Osteocyte (in vitro differentiated cells): ENCODE results near the gene ENSA. TPM values are rescaled to one million over a fixed set of nuclear protein-coding genes. Genes with fewer than 3 reads are reported as not detected.
"Not testable (repeated sequence)": the region's sequence is repeated elsewhere in the genome, so short reads cannot be mapped to it uniquely, and the experiment has no call there.

Experiments
- DNase-seq: peaks from one replicate; pipeline ENCODE4 v3.0.0; 2021; ENCODE audit warnings: mixed read lengths; ENCODE audit not compliant: unreplicated experiment; ENCODE audit errors: extremely low spot score
- H3K27ac Mint-ChIP-seq: one replicate; pipeline ENCODE4 v1.8.0; 2021; ENCODE audit warnings: mild to moderate bottlenecking, mixed read lengths; ENCODE audit not compliant: unreplicated experiment
- H3K27me3 Mint-ChIP-seq: one replicate; pipeline ENCODE4 v1.8.0; 2021; ENCODE audit warnings: mixed read lengths; ENCODE audit not compliant: unreplicated experiment
- H3K36me3 Mint-ChIP-seq: one replicate; pipeline ENCODE4 v1.8.0; 2021; ENCODE audit warnings: mixed read lengths; ENCODE audit not compliant: unreplicated experiment
- H3K4me1 Mint-ChIP-seq: one replicate; pipeline ENCODE4 v1.8.0; 2021; ENCODE audit warnings: mixed read lengths; ENCODE audit not compliant: unreplicated experiment
- H3K4me3 Mint-ChIP-seq: one replicate; pipeline ENCODE4 v1.8.0; 2021; ENCODE audit warnings: mild to moderate bottlenecking, moderate library complexity, mixed read lengths; ENCODE audit not compliant: unreplicated experiment
- H3K9me3 Mint-ChIP-seq: one replicate; pipeline ENCODE4 v1.8.0; 2021; ENCODE audit warnings: mixed read lengths; ENCODE audit not compliant: unreplicated experiment
- CTCF ChIP-seq: fragments of 200-600 bp; sonication (generic); IDR thresholded peaks from 2 replicates; pipeline ENCODE4 v1.5.0; 2021; ENCODE audit warnings: antibody characterized with exemption, mild to moderate bottlenecking, moderate library complexity
- total RNA-seq: library from RNA; stranded (reverse); gene quantifications from 2 replicates; pipeline ENCODE4 v1.2.1, GENCODE V29; 2021

The ENSA gene
- total RNA-seq, 1 donor from 2014 or later: 116 TPM

- TF ChIP-seq CTCF: no peak
- DNase-seq: no peak
- H3K4me1 Mint-ChIP-seq: no peaks in the 10 kb centered on the region
- no peaks in the 10 kb centered on the region for H3K9me3 Mint-ChIP-seq
- H3K4me3 Mint-ChIP-seq: no peak overlapping the region
- H3K36me3 Mint-ChIP-seq: peaks cover 12% of the 10 kb centered on the region
- H3K27ac Mint-ChIP-seq: no peak overlapping the region
- no peaks in the 10 kb centered on the region for H3K27me3 Mint-ChIP-seq
Observed at GRCh38 chr1:150642296-150642695, 12.9 kb upstream of the ENSA start.

GRCh38 chr1:150641126-150641815, 11.9 kb upstream of the ENSA start:
- H3K4me3 Mint-ChIP-seq, H3K27ac Mint-ChIP-seq, H3K9me3 Mint-ChIP-seq, H3K27me3 Mint-ChIP-seq, H3K4me1 Mint-ChIP-seq, H3K36me3 Mint-ChIP-seq, DNase-seq: not testable (repeated sequence)

- DNase-seq, H3K36me3 Mint-ChIP-seq, H3K9me3 Mint-ChIP-seq, H3K4me1 Mint-ChIP-seq, H3K27ac Mint-ChIP-seq, H3K4me3 Mint-ChIP-seq, H3K27me3 Mint-ChIP-seq: not testable (repeated sequence)
Observed at GRCh38 chr1:150638430-150638829, 9.0 kb upstream of the ENSA start.

- H3K27ac Mint-ChIP-seq, DNase-seq, H3K4me1 Mint-ChIP-seq, H3K27me3 Mint-ChIP-seq, H3K9me3 Mint-ChIP-seq, H3K4me3 Mint-ChIP-seq, H3K36me3 Mint-ChIP-seq: not testable (repeated sequence)
Observed at GRCh38 chr1:150634839-150635622, 5.6 kb upstream of the ENSA start.

- no peaks in the 10 kb centered on the region for H3K9me3 Mint-ChIP-seq
- H3K4me1 Mint-ChIP-seq: peaks cover 7% of the 10 kb centered on the region
- H3K27ac Mint-ChIP-seq: no peak overlapping the region
- H3K4me3 Mint-ChIP-seq: no peak overlapping the region
- H3K27me3 Mint-ChIP-seq: no peaks in the 10 kb centered on the region
- TF ChIP-seq CTCF: no peak
- DNase-seq: no peak
- H3K36me3 Mint-ChIP-seq: peaks cover 24% of the 10 kb centered on the region
Observed at GRCh38 chr1:150628766-150629114, 672 bp downstream of the ENSA start.

GRCh38 chr1:150627826-150628410, 1.5 kb downstream of the ENSA start:
- DNase-seq: no peak
- peaks cover 29% of the 10 kb centered on the region for H3K36me3 Mint-ChIP-seq
- H3K27ac Mint-ChIP-seq: peak overlapping the region; percentile 31
- peaks cover 12% of the 10 kb centered on the region for H3K4me1 Mint-ChIP-seq
- no peaks in the 10 kb centered on the region for H3K27me3 Mint-ChIP-seq
- no peaks in the 10 kb centered on the region for H3K9me3 Mint-ChIP-seq
- H3K4me3 Mint-ChIP-seq: peak overlapping the region; percentile 3
- TF ChIP-seq CTCF: no peak
